ENCODE results near the gene MS4A18.

Gene MS4A18

DNA sequence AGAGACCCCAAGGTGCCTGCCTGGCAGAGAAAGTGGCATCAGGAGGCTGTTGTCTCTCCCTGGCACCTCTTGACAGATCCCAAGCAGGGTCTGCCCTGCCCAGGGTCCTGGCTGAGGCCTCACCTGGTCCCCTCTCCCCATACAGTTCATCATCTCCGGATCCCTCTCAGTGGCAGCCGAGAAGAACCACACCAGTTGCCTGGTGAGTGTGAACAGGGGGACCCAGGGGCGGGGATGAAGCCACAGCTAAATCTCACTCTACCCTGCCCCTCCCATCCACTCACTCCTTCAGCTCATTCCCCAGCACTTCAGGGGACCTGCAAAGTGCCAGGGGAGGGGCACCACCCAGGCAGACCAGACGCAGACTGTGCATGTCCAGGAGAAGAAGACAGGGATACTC is 46.6 kb downstream of the MS4A18 start:
- no peak overlapping the region for H3K9ac ChIP-seq (ENCODE audit: low read length)
- no peaks in the 10 kb centered on the region for H3K9me3 ChIP-seq (ENCODE audit: control insufficient read depth, low read length)
- no peaks in the 10 kb centered on the region for H3K4me1 ChIP-seq (ENCODE audit: control insufficient read depth, insufficient read depth, low read length)
- peaks cover 3% of the 10 kb centered on the region for H3K27me3 ChIP-seq (ENCODE audit: control insufficient read depth, insufficient read depth, low read length)
- H3K36me3 ChIP-seq (ENCODE audit: control insufficient read depth, insufficient read depth, low read length), result no peaks in the 10 kb centered on the region
- no peak overlapping the region for H3K4me3 ChIP-seq (ENCODE audit: low read length)

DNA sequence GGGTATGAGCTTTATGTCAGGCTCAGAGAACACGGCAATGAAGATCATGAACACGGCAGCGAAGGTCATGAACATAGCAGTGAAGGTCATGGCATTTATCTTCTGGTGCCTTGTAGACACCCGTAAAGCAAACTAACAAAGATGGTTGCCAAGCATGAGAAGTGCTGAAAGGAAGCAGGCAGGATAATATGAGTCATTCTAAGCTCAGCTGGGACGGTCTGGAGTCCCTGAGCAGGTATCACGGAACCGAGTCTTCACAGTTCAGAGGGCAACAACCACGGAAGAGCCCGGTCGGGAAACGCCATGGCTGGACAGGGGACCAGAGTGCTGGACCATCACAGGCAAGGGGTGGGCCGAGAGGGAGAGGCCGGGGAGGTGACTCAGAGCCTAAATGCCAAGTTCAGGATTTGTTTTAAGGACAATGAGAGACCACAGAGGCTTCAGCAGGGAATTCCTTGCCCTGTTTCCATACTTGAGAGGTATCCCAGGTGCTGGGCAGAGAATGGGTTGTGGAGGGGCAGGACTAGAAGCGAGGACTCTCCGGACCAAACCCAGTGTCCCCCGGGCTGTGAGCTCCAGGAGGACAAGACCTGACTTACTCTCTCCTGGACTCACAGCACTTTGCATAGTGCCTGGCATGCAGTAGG is 47.5 kb downstream of the MS4A18 start:
- Histone ChIP-seq H3K9ac (ENCODE audit: low read length) (no peak overlapping the region), H3K27me3 (ENCODE audit: control insufficient read depth, insufficient read depth, low read length) (peaks cover 3% of the 10 kb centered on the region), H3K4me1 (ENCODE audit: control insufficient read depth, insufficient read depth, low read length) (no peaks in the 10 kb centered on the region), H3K4me3 (ENCODE audit: low read length) (no peak overlapping the region), H3K9me3 (ENCODE audit: control insufficient read depth, low read length) (no peaks in the 10 kb centered on the region), H3K36me3 (ENCODE audit: control insufficient read depth, insufficient read depth, low read length) (no peaks in the 10 kb centered on the region)

GRCh38 chr11:60772666-60773065 is 48.1 kb downstream of the MS4A18 start:
- Histone ChIP-seq H3K9me3 (ENCODE audit: control insufficient read depth, low read length) (no peaks in the 10 kb centered on the region), H3K4me3 (ENCODE audit: low read length) (no peak overlapping the region), H3K36me3 (ENCODE audit: control insufficient read depth, insufficient read depth, low read length) (no peaks in the 10 kb centered on the region), H3K4me1 (ENCODE audit: control insufficient read depth, insufficient read depth, low read length) (no peaks in the 10 kb centered on the region), H3K9ac (ENCODE audit: low read length) (no peak overlapping the region), H3K27me3 (ENCODE audit: control insufficient read depth, insufficient read depth, low read length) (peaks cover 3% of the 10 kb centered on the region)

DNA sequence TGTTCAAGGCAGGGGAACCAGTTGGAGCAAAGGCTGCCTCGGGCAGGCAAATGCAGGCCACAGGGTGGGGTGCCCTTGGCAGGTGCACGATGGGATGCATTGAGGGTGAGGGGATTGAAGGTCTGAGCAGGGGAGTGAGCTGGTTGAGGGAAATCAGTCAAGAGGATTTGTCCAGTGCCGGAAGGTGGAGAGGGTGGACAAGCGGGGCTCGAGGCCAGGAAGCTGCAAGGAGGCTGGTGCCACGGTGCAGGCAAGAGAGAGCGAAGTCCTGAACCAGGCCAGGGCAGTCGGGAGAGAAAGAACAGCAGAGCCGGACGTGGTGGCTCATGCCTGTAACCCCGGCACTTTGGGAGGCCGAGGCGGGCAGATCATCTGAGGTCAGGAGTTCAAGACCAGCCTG is 50.2 kb downstream of the MS4A18 start:
- Histone ChIP-seq H3K27me3 (ENCODE audit: control insufficient read depth, insufficient read depth, low read length) (peaks cover 3% of the 10 kb centered on the region), H3K9me3 (ENCODE audit: control insufficient read depth, low read length) (no peaks in the 10 kb centered on the region), H3K36me3 (ENCODE audit: control insufficient read depth, insufficient read depth, low read length) (no peaks in the 10 kb centered on the region), H3K4me1 (ENCODE audit: control insufficient read depth, insufficient read depth, low read length) (no peaks in the 10 kb centered on the region), H3K4me3 (ENCODE audit: low read length) (no peak overlapping the region), H3K9ac (ENCODE audit: low read length) (no peak overlapping the region)

- no peaks in the 10 kb centered on the region for H3K9me3 ChIP-seq (ENCODE audit: control insufficient read depth, low read length)
- H3K27me3 ChIP-seq (ENCODE audit: control insufficient read depth, insufficient read depth, low read length), result peaks cover 3% of the 10 kb centered on the region
- H3K4me1 ChIP-seq (ENCODE audit: control insufficient read depth, insufficient read depth, low read length), result no peaks in the 10 kb centered on the region
- H3K36me3 ChIP-seq (ENCODE audit: control insufficient read depth, insufficient read depth, low read length), result no peaks in the 10 kb centered on the region
- H3K9ac ChIP-seq (ENCODE audit: low read length), result no peak overlapping the region
- no peak overlapping the region for H3K4me3 ChIP-seq (ENCODE audit: low read length)
Measured at GRCh38 chr11:60775420-60775961, 51.0 kb downstream of the MS4A18 start.

- no peaks in the 10 kb centered on the region for H3K4me1 ChIP-seq (ENCODE audit: control insufficient read depth, insufficient read depth, low read length)
- no peaks in the 10 kb centered on the region for H3K27me3 ChIP-seq (ENCODE audit: control insufficient read depth, insufficient read depth, low read length)
- H3K9ac ChIP-seq (ENCODE audit: low read length), result no peak overlapping the region
- H3K4me3 ChIP-seq (ENCODE audit: low read length), result no peak overlapping the region
- H3K36me3 ChIP-seq (ENCODE audit: control insufficient read depth, insufficient read depth, low read length), result no peaks in the 10 kb centered on the region
- H3K9me3 ChIP-seq (ENCODE audit: control insufficient read depth, low read length), result no peaks in the 10 kb centered on the region
Measured at GRCh38 chr11:60776167-60776566, 51.6 kb downstream of the MS4A18 start.

- no peak overlapping the region for H3K9ac ChIP-seq (ENCODE audit: low read length)
- no peaks in the 10 kb centered on the region for H3K27me3 ChIP-seq (ENCODE audit: control insufficient read depth, insufficient read depth, low read length)
- H3K4me1 ChIP-seq (ENCODE audit: control insufficient read depth, insufficient read depth, low read length), result no peaks in the 10 kb centered on the region
- no peaks in the 10 kb centered on the region for H3K9me3 ChIP-seq (ENCODE audit: control insufficient read depth, low read length)
- H3K36me3 ChIP-seq (ENCODE audit: control insufficient read depth, insufficient read depth, low read length), result no peaks in the 10 kb centered on the region
- no peak overlapping the region for H3K4me3 ChIP-seq (ENCODE audit: low read length)
Measured at GRCh38 chr11:60777106-60777505, 52.6 kb downstream of the MS4A18 start.

DNA sequence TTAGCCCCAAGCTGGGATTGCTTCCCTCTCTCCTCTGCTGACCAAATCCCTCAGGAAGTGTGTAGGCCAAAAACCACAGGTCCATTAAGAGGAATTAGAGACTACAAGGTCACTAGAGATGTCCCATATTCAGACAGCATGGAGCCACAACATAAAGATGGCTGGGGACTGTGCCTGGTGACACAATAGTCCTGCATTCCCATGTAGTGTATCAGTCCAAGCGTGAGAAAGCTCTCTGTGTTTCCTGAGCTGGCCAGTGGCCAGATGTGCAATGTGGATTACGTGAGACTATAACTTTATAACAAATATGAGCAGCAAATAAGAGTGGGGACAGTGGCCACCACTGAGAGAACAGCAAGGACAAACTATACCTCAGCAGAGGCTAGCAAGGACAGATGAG is 53.1 kb downstream of the MS4A18 start:
- H3K4me3 ChIP-seq (ENCODE audit: low read length), result no peak overlapping the region
- H3K4me1 ChIP-seq (ENCODE audit: control insufficient read depth, insufficient read depth, low read length), result no peaks in the 10 kb centered on the region
- no peaks in the 10 kb centered on the region for H3K9me3 ChIP-seq (ENCODE audit: control insufficient read depth, low read length)
- no peaks in the 10 kb centered on the region for H3K27me3 ChIP-seq (ENCODE audit: control insufficient read depth, insufficient read depth, low read length)
- H3K36me3 ChIP-seq (ENCODE audit: control insufficient read depth, insufficient read depth, low read length), result no peaks in the 10 kb centered on the region
- H3K9ac ChIP-seq (ENCODE audit: low read length), result no peak overlapping the region

GRCh38 chr11:60780065-60780464 is 55.5 kb downstream of the MS4A18 start:
- H3K9ac ChIP-seq (ENCODE audit: low read length), result no peak overlapping the region
- no peaks in the 10 kb centered on the region for H3K9me3 ChIP-seq (ENCODE audit: control insufficient read depth, low read length)
- no peak overlapping the region for H3K4me3 ChIP-seq (ENCODE audit: low read length)
- no peaks in the 10 kb centered on the region for H3K4me1 ChIP-seq (ENCODE audit: control insufficient read depth, insufficient read depth, low read length)
- no peaks in the 10 kb centered on the region for H3K27me3 ChIP-seq (ENCODE audit: control insufficient read depth, insufficient read depth, low read length)
- no peaks in the 10 kb centered on the region for H3K36me3 ChIP-seq (ENCODE audit: control insufficient read depth, insufficient read depth, low read length)

- Histone ChIP-seq H3K27me3 (ENCODE audit: control insufficient read depth, insufficient read depth, low read length) (no peaks in the 10 kb centered on the region), H3K36me3 (ENCODE audit: control insufficient read depth, insufficient read depth, low read length) (no peaks in the 10 kb centered on the region), H3K4me1 (ENCODE audit: control insufficient read depth, insufficient read depth, low read length) (no peaks in the 10 kb centered on the region), H3K9me3 (ENCODE audit: control insufficient read depth, low read length) (no peaks in the 10 kb centered on the region), H3K4me3 (ENCODE audit: low read length) (no peak overlapping the region), H3K9ac (ENCODE audit: low read length) (no peak overlapping the region)
Measured at GRCh38 chr11:60780774-60781173, 56.3 kb downstream of the MS4A18 start.

DNA sequence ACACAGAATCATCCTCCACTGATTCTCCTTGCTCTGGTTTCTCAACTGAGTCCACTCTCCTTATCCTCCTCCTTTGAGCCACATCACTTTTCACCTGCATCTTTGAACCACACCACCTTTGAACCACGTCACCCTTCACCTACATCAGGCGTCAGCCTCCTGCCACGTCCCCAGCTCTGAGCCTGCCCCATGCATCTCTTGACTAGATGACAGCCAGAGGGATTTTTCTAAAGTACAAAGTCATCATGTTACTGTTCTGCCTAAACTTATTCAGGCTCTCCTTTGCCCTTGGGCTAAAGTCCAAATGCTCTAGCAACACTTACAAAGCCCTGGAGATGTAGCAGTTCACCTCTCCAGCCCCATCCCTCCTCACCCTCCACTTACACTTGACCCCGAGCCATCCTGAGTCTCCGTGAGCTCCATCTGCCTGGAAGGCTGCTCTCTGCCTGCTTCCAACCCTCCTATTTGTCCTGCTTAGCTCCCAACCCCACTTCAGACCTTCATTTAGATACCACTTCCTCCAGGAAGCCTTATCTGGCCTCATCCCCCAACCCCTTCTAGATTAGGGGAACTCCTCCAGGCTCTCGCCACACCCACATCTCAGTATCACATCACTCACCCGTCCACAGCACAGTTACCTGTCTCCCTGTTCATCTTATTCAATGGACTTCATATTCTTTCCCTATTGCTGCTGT is 56.9 kb downstream of the MS4A18 start:
- H3K9ac ChIP-seq (ENCODE audit: low read length), result no peak overlapping the region
- no peaks in the 10 kb centered on the region for H3K4me1 ChIP-seq (ENCODE audit: control insufficient read depth, insufficient read depth, low read length)
- no peak overlapping the region for H3K4me3 ChIP-seq (ENCODE audit: low read length)
- H3K36me3 ChIP-seq (ENCODE audit: control insufficient read depth, insufficient read depth, low read length), result no peaks in the 10 kb centered on the region
- no peaks in the 10 kb centered on the region for H3K9me3 ChIP-seq (ENCODE audit: control insufficient read depth, low read length)
- H3K27me3 ChIP-seq (ENCODE audit: control insufficient read depth, insufficient read depth, low read length), result no peaks in the 10 kb centered on the region

DNA sequence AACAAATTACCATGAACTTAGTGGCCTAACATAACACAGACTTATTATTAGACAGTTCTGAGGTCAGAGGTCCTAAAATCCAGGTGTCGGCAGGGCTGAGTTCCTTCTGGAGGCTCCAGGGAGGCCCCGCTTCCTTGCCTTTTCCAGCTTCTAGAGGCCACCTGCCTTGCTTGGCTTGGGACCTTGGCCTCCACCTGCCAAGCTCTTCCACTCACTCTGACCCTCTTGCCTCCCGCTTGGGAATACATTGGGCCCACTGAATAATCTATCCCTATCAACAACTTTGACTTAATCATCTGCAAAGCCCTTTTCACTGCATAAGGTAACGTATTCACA is 57.4 kb downstream of the MS4A18 start:
- Histone ChIP-seq H3K27me3 (ENCODE audit: control insufficient read depth, insufficient read depth, low read length) (no peaks in the 10 kb centered on the region), H3K9me3 (ENCODE audit: control insufficient read depth, low read length) (no peaks in the 10 kb centered on the region), H3K4me1 (ENCODE audit: control insufficient read depth, insufficient read depth, low read length) (no peaks in the 10 kb centered on the region), H3K9ac (ENCODE audit: low read length) (no peak overlapping the region), H3K36me3 (ENCODE audit: control insufficient read depth, insufficient read depth, low read length) (no peaks in the 10 kb centered on the region), H3K4me3 (ENCODE audit: low read length) (no peak overlapping the region)
